Glutamatergic neuron (in vitro differentiated cells): Measurements from ENCODE around the gene DHX15. TPM values are rescaled to one million over a fixed set of nuclear protein-coding genes. Genes with fewer than 3 reads are reported as not detected.

Experiments used
- DNase-seq: peaks from one replicate; pipeline ENCODE4 v3.0.0; 2022
- H3K27ac Mint-ChIP-seq: one replicate; pipeline ENCODE4 v1.8.0; 2020; ENCODE audit warnings: mild to moderate bottlenecking, mixed read lengths, inconsistent platforms; ENCODE audit not compliant: unreplicated experiment
- H3K27me3 Mint-ChIP-seq: one replicate; pipeline ENCODE4 v1.8.0; 2020; ENCODE audit warnings: mild to moderate bottlenecking, moderate library complexity, mixed read lengths, inconsistent platforms; ENCODE audit not compliant: unreplicated experiment
- H3K36me3 Mint-ChIP-seq: one replicate; pipeline ENCODE4 v1.8.0; 2020; ENCODE audit warnings: mild to moderate bottlenecking, mixed read lengths, inconsistent platforms; ENCODE audit not compliant: unreplicated experiment
- H3K4me1 Mint-ChIP-seq: one replicate; pipeline ENCODE4 v1.8.0; 2020; ENCODE audit warnings: mild to moderate bottlenecking, low read depth, mixed read lengths, inconsistent platforms; ENCODE audit not compliant: unreplicated experiment
- H3K4me3 Mint-ChIP-seq: one replicate; pipeline ENCODE4 v1.8.0; 2020; ENCODE audit warnings: mild to moderate bottlenecking, mixed read lengths, inconsistent platforms; ENCODE audit not compliant: unreplicated experiment
- H3K9me3 Mint-ChIP-seq: one replicate; pipeline ENCODE4 v1.8.0; 2020; ENCODE audit warnings: mild to moderate bottlenecking, moderate library complexity, mixed read lengths, inconsistent platforms; ENCODE audit not compliant: unreplicated experiment
- total RNA-seq: library from RNA; stranded (reverse); fragmentation: NEBNext Ultra II Directional; extraction: Animal tissue kit (Norgen Biotek cat#: 25700); gene quantifications from one replicate; pipeline ENCODE4 v1.2.1, GENCODE V29; 2021; ENCODE audit not compliant: unreplicated experiment
- TF ChIP-seq, protein P1 (sequence below): fragments of 200-600 bp; sonication (generic); IDR thresholded peaks from one replicate; pipeline ENCODE4 v1.5.0; 2021; ENCODE audit not compliant: partially characterized antibody, unreplicated experiment

The DHX15 gene
- total RNA-seq, 1 donor from 2014 or later: 178 TPM

DNA sequence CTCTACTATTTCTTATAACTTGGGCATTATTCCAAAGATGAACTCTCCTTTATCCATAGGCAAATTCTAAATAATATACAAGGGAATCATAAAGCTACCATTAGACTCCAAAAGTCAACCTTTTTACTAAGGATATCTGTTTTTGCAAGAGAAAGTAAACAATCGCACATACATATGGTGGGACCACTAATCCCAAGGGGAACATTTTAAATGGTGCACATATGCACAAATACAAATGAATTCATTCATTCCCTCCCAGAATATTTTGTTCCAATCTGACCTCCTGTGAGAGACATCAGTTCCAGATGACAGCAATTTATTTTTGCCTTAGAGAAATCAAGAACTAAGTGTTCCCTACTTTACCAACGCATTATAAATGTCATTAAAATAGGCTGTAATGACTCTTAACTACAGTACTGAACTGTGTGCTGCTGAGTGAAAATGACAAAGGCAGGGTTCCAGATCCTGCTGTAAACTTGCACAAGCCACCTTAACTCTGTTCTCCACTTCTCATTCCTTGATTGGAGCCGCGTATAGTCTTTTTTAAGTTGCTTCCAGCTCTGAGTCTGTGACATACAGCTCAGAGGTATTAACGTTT, 2.0 kb downstream of the DHX15 start:
- H3K27ac Mint-ChIP-seq: peak overlapping the region; percentile 92
- DNase-seq: no peak

DNA sequence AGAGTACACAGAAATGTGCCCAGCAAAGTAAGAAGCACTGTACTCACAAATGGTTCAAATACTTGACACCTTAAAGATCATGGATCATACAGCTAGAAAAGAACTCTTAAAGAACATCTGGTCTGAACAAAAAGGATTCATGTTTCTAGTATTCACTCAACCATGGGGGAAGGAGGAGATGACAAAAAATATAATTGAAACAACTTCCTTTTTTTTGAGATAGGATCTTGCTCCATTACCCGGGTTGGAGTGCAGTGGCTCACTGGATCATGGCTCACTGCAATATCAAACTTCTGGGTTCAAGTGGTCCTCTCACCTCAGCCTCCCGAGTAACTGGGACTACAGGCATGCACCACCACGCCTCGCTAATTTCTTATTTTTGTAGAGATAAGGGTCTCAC, 6.0 kb downstream of the DHX15 start:
- TF ChIP-seq, protein P1, sequence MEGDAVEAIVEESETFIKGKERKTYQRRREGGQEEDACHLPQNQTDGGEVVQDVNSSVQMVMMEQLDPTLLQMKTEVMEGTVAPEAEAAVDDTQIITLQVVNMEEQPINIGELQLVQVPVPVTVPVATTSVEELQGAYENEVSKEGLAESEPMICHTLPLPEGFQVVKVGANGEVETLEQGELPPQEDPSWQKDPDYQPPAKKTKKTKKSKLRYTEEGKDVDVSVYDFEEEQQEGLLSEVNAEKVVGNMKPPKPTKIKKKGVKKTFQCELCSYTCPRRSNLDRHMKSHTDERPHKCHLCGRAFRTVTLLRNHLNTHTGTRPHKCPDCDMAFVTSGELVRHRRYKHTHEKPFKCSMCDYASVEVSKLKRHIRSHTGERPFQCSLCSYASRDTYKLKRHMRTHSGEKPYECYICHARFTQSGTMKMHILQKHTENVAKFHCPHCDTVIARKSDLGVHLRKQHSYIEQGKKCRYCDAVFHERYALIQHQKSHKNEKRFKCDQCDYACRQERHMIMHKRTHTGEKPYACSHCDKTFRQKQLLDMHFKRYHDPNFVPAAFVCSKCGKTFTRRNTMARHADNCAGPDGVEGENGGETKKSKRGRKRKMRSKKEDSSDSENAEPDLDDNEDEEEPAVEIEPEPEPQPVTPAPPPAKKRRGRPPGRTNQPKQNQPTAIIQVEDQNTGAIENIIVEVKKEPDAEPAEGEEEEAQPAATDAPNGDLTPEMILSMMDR: no peak
- H3K36me3 Mint-ChIP-seq: peaks cover 4% of the 10 kb centered on the region

More for the DNA sequence above, 2.0 kb downstream of the DHX15 start:
- Mint-ChIP-seq H3K27me3 (peaks cover 5% of the 10 kb centered on the region), H3K4me1 (peaks cover 27% of the 10 kb centered on the region), H3K4me3 (peak overlapping the region; percentile 97), H3K36me3 (no peaks in the 10 kb centered on the region), H3K9me3 (peaks cover 7% of the 10 kb centered on the region)
- TF ChIP-seq, protein P1: no peak

DNA sequence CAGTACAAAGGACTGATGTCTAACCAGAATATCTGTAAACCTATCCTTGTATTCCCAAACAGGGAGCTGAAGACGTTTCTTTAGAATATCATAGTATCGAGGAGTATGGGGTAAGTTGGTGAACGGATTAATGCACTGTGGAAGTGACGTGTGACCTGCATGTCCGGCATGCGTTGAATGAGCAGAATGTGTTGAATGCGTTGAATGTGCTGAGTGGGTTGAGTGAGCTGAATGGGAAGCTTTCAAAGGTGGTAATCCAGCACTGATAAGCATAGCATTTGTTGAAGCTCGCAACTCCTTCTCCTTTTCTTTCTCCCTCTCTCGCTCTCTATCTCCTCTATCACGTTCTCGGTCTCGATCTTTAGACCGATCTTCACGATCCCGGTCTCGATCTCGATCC, 8.1 kb downstream of the DHX15 start:
- DNase-seq: no peak
- peak overlapping the region; percentile 36 for H3K27ac Mint-ChIP-seq
- TF ChIP-seq, protein P1: no peak
- H3K36me3 Mint-ChIP-seq: peaks cover 7% of the 10 kb centered on the region
- no peaks in the 10 kb centered on the region for H3K27me3 Mint-ChIP-seq
- H3K4me3 Mint-ChIP-seq: no peak overlapping the region
- H3K4me1 Mint-ChIP-seq: peaks cover 16% of the 10 kb centered on the region
- no peaks in the 10 kb centered on the region for H3K9me3 Mint-ChIP-seq

More for the DNA sequence above, 6.0 kb downstream of the DHX15 start:
- peaks cover 28% of the 10 kb centered on the region for H3K4me1 Mint-ChIP-seq
- peaks cover 1% of the 10 kb centered on the region for H3K27me3 Mint-ChIP-seq
- no peak for DNase-seq
- peak overlapping the region; percentile 19 for H3K4me3 Mint-ChIP-seq
- peaks cover 1% of the 10 kb centered on the region for H3K9me3 Mint-ChIP-seq
- no peak overlapping the region for H3K27ac Mint-ChIP-seq

DNA sequence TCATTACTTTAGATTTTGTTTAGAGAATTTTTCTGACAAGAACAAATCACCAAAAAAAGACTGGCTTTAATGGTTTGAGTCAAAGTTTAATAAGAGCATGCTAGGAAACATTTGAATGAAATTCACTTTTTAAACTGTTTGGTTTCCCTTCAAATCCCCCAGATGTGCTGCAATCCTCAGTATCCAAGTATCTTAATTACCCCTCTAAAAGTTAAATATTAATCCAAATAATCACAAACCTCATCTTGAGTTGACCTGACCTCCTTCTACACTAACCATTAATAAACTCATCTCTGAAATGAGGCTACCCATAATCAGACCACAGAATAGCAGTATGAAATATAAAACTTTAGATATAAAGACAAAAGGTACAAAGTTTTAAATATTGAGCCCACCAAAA, 10.1 kb downstream of the DHX15 start:
- no peak for DNase-seq
- no peaks in the 10 kb centered on the region for H3K9me3 Mint-ChIP-seq
- no peaks in the 10 kb centered on the region for H3K27me3 Mint-ChIP-seq
- H3K4me1 Mint-ChIP-seq: peaks cover 23% of the 10 kb centered on the region
- peaks cover 7% of the 10 kb centered on the region for H3K36me3 Mint-ChIP-seq
- no peak overlapping the region for H3K27ac Mint-ChIP-seq
- TF ChIP-seq, protein P1: no peak
- H3K4me3 Mint-ChIP-seq: no peak overlapping the region

DNA sequence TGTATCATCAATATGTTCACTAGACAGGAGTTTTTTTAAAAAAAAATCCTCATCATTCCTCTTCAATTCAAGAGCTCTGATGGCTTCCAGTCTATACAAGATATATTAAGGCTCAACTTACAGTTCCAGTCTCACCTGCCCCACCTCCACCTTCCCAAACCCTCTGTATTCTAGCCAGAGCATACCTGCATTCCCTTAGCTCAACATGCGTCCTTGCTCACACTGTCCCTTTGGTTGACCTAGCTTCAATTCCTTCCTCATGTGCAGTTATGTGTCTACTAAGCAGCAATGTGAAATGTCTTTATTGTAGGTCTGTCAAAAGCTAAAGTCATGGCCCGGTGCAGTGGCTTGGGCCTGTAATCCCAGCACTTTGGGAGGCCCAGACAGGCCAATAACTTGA, 10.8 kb downstream of the DHX15 start:
- Mint-ChIP-seq H3K36me3 (peaks cover 7% of the 10 kb centered on the region), H3K4me1 (peaks cover 19% of the 10 kb centered on the region), H3K4me3 (no peak overlapping the region), H3K9me3 (no peaks in the 10 kb centered on the region), H3K27ac (peak overlapping the region; percentile 44), H3K27me3 (no peaks in the 10 kb centered on the region)
- TF ChIP-seq, protein P1: no peak
- no peak for DNase-seq
